C4-2B (cell line): Measurements from ENCODE around the gene TIPRL.

Experiments
- CTCF ChIP-seq: fragments of 450-650 bp; conservative IDR thresholded peaks from 2 replicates; pipeline ENCODE4 v1.5.1; 2017; ENCODE audit warnings: mild to moderate bottlenecking
- ZFX ChIP-seq: fragments of 450-650 bp; IDR thresholded peaks from 2 replicates; pipeline ENCODE4 v1.6.1; 2017

- TF ChIP-seq CTCF (no peak), ZFX (no peak)
Observed at GRCh38 chr1:168155910-168156309, 22.9 kb upstream of the TIPRL start.
